GM23338 (cell line): ENCODE measurements around the gene AP2A2. TPM values are rescaled to one million over a fixed set of nuclear protein-coding genes. Genes with fewer than 3 reads are reported as not detected.

Experiments
- ATAC-seq: fragments of 200-7000 bp; cut with Tn5 transposase; 3 replicates; pipeline ENCODE4 v1.9.1; 2020
- DNase-seq: peaks from one replicate; pipeline ENCODE4 v3.0.0-alpha.2; 2015; ENCODE audit warnings: low spot score
- H2AFZ ChIP-seq: fragments of 200-600 bp; sonication (generic); 2 replicates; pipeline ENCODE4 v1.8.0; 2016; ENCODE audit warnings: antibody characterized with exemption, mild to moderate bottlenecking, moderate library complexity
- H3F3A ChIP-seq: fragments of 200-600 bp; sonication (generic); replicated peaks from 2 replicates; pipeline ENCODE4 v1.8.0; 2017; ENCODE audit warnings: antibody characterized with exemption, mixed run types, low read depth
- H3K27ac ChIP-seq: fragments of 200-600 bp; sonication (generic); 2 replicates; pipeline ENCODE4 v1.6.1; 2016; ENCODE audit warnings: low read depth
- H3K27me3 ChIP-seq: fragments of 200-600 bp; sonication (generic); 2 replicates; pipeline ENCODE4 v1.8.0; 2016; ENCODE audit warnings: mild to moderate bottlenecking, mixed run types, moderate library complexity; ENCODE audit not compliant: insufficient read depth
- H3K36me3 ChIP-seq: fragments of 200-600 bp; sonication (generic); 2 replicates; pipeline ENCODE4 v1.8.0; 2016; ENCODE audit warnings: mild to moderate bottlenecking; ENCODE audit not compliant: insufficient read depth
- H3K4me1 ChIP-seq: fragments of 200-600 bp; sonication (generic); 2 replicates; pipeline ENCODE4 v1.8.0; 2016; ENCODE audit warnings: mild to moderate bottlenecking, moderate library complexity; ENCODE audit not compliant: insufficient read depth
- H3K4me2 ChIP-seq: fragments of 200-600 bp; sonication (generic); 2 replicates; pipeline ENCODE4 v1.7.1; 2017; ENCODE audit warnings: mixed run types
- H3K4me3 ChIP-seq: fragments of 200-600 bp; sonication (generic); 2 replicates; pipeline ENCODE4 v1.6.1; 2016; ENCODE audit warnings: mixed run types
- H3K79me2 ChIP-seq: fragments of 200-600 bp; sonication (generic); replicated peaks from 2 replicates; pipeline ENCODE4 v1.8.0; 2017; ENCODE audit warnings: mild to moderate bottlenecking; ENCODE audit not compliant: insufficient read depth
- H3K9me2 ChIP-seq: fragments of 200-600 bp; sonication (generic); 2 replicates; pipeline ENCODE4 v1.8.0; 2017; ENCODE audit not compliant: insufficient read depth
- H4K20me1 ChIP-seq: fragments of 200-600 bp; sonication (generic); replicated peaks from 2 replicates; pipeline ENCODE4 v1.8.0; 2017; ENCODE audit warnings: mild to moderate bottlenecking; ENCODE audit not compliant: insufficient read depth
- H3K27ac Mint-ChIP-seq: 2 replicates; pipeline ENCODE4 v1.8.0; 2020; ENCODE audit warnings: inconsistent platforms, mild to moderate bottlenecking, moderate library complexity, mixed read lengths
- H3K27me3 Mint-ChIP-seq: 3 replicates; pipeline ENCODE4 v1.8.0; 2022; ENCODE audit warnings: low read depth, mild to moderate bottlenecking, moderate library complexity, mixed read lengths, inconsistent platforms; ENCODE audit not compliant: insufficient read depth, poor library complexity
- H3K36me3 Mint-ChIP-seq: 3 replicates; pipeline ENCODE4 v1.8.0; 2021; ENCODE audit warnings: low read depth, mild to moderate bottlenecking, inconsistent platforms, moderate library complexity, mixed read lengths
- H3K4me1 Mint-ChIP-seq: 3 replicates; pipeline ENCODE4 v1.8.0; 2020; ENCODE audit warnings: mild to moderate bottlenecking, inconsistent platforms, mixed read lengths
- H3K4me3 Mint-ChIP-seq: 3 replicates; pipeline ENCODE4 v1.8.0; 2021; ENCODE audit warnings: moderate library complexity, mild to moderate bottlenecking, inconsistent platforms, mixed read lengths
- H3K9me3 Mint-ChIP-seq: 3 replicates; pipeline ENCODE4 v1.8.0; 2020; ENCODE audit warnings: moderate library complexity, mild to moderate bottlenecking, inconsistent platforms, mixed read lengths
- CREB1 ChIP-seq: fragments of 250-450 bp; sonication (Bioruptor Pico); IDR thresholded peaks from 2 replicates; pipeline ENCODE4 v1.5.0; 2020; ENCODE audit warnings: low read depth, mild to moderate bottlenecking, moderate library complexity
- EZH2 ChIP-seq: fragments of 200-600 bp; sonication (generic); IDR thresholded peaks from one replicate; pipeline ENCODE4 v1.8.0; 2017; ENCODE audit warnings: antibody characterized with exemption, mild to moderate bottlenecking, low read depth; ENCODE audit not compliant: unreplicated experiment
- EZH2phosphoT487 ChIP-seq: fragments of 200-600 bp; sonication (generic); IDR thresholded peaks from one replicate; pipeline ENCODE4 v1.8.1; 2018; ENCODE audit warnings: antibody characterized with exemption; ENCODE audit not compliant: unreplicated experiment
- JUNB ChIP-seq: IDR thresholded peaks from one replicate; pipeline ENCODE4 v1.6.1; 2016; ENCODE audit warnings: antibody characterized with exemption; ENCODE audit not compliant: unreplicated experiment
- NANOG ChIP-seq: IDR thresholded peaks from 2 replicates; pipeline ENCODE4 v1.6.1; 2016; ENCODE audit warnings: antibody characterized with exemption, borderline replicate concordance
- POLR2AphosphoS5 ChIP-seq: IDR thresholded peaks from 2 replicates; pipeline ENCODE4 v1.6.1; 2016; ENCODE audit warnings: antibody characterized with exemption, low read depth
- STAT1 ChIP-seq: IDR thresholded peaks from one replicate; pipeline ENCODE4 v1.6.1; 2016; ENCODE audit warnings: antibody characterized with exemption; ENCODE audit not compliant: unreplicated experiment
- ZNF114 ChIP-seq: fragments of 250-450 bp; sonication (Bioruptor Pico); IDR thresholded peaks from 2 replicates; pipeline ENCODE4 v1.5.0; 2020; ENCODE audit warnings: mild to moderate bottlenecking, moderate library complexity
- ZNF331 ChIP-seq: fragments of 250-450 bp; sonication (Bioruptor Pico); IDR thresholded peaks from 2 replicates; pipeline ENCODE4 v1.5.0; 2020; ENCODE audit warnings: low read depth, mild to moderate bottlenecking, moderate library complexity
- polyA plus RNA-seq: library from polyadenylated mRNA; unstranded; fragments of >200 nt; fragmentation: Nextera tagmentation; extraction: Ambion mirVana; gene quantifications from 2 replicates; pipeline ENCODE4 v1.2.1, GENCODE V29; 2016
- total RNA-seq: library from RNA; depleted of rRNA; stranded (reverse); fragments of >200 nt; shearing (Covaris generic); gene quantifications from 2 replicates; pipeline ENCODE4 v1.2.3, GENCODE V29; 2014
- TF ChIP-seq, protein P1 (sequence below): IDR thresholded peaks from 2 replicates; pipeline ENCODE4 v1.6.1; 2016; ENCODE audit warnings: antibody characterized with exemption
- TF ChIP-seq, protein P2 (sequence below), 2 experiments: fragments of 200-600 bp in 1 of 2; sonication (generic) in 1 of 2; conservative IDR thresholded peaks; 2 replicates each; pipeline versions ENCODE4 v1.5.1 to v1.6.1; 2016 to 2017; ENCODE audit warnings: antibody characterized with exemption in 2 of 2, low read depth in 2 of 2, mild to moderate bottlenecking in 2 of 2, moderate library complexity in 1 of 2
- TF ChIP-seq, protein P3 (sequence below): fragments of 250-450 bp; sonication (Bioruptor Pico); IDR thresholded peaks from 2 replicates; pipeline ENCODE4 v1.5.0; 2020; ENCODE audit warnings: mild to moderate bottlenecking, moderate library complexity

The AP2A2 gene
- total and polyA plus RNA-seq, 2 experiments from 2014 or later: 23.7 to 47.5 TPM

DNA sequence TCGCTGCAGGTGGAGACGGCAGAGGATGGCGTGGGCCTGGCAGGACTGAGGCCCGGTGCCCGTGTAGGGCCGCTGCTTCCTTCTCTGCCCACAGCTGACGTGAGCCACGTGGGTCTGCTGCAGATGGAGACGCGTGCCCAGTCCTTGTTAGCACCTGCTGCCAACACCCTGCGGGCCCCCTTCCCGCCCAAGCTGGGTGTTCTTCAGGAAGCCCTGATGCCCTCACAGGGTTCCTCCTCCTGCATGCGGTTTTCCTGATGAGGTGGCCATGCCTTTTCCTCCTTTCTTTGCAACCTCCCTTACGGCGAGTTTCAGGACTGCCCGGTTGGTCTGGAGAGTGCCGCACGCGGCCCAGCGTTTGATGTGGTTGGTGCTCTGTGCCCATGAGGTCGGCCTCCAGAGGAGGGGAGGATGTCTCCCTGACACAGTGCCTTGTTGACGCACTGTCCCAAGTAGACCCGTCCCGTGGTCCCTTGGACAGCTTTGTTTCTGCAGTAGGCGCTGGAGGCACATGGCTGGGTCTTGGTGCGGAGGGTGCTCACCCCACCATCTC is 44.7 kb downstream of the AP2A2 start:
- DNase-seq (no peak), ATAC-seq (no peak)
- Histone ChIP-seq H3K79me2 (peaks cover 20% of the 10 kb centered on the region; the same call in 1 of the 2 replicates), H2AFZ (no peak overlapping the region), H3K4me1 (no peaks in the 10 kb centered on the region), H3K27ac (no peak overlapping the region), H4K20me1 (no peaks in the 10 kb centered on the region; the same call in 1 of the 2 replicates), H3K4me2 (no peak overlapping the region), H3K36me3 (no peaks in the 10 kb centered on the region; the same call in 1 of the 2 replicates), H3K9me2 (no peaks in the 10 kb centered on the region), H3F3A (peaks cover 4% of the 10 kb centered on the region; the same call in 1 of the 2 replicates), H3K4me3 (no peak overlapping the region), H3K27me3 (no peaks in the 10 kb centered on the region)
- TF ChIP-seq POLR2AphosphoS5 (no peak), EZH2 (no peak), JUNB (no peak), NANOG (no peak)
- TF ChIP-seq, protein P1, sequence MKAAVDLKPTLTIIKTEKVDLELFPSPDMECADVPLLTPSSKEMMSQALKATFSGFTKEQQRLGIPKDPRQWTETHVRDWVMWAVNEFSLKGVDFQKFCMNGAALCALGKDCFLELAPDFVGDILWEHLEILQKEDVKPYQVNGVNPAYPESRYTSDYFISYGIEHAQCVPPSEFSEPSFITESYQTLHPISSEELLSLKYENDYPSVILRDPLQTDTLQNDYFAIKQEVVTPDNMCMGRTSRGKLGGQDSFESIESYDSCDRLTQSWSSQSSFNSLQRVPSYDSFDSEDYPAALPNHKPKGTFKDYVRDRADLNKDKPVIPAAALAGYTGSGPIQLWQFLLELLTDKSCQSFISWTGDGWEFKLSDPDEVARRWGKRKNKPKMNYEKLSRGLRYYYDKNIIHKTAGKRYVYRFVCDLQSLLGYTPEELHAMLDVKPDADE: no peak
- TF ChIP-seq, protein P2, sequence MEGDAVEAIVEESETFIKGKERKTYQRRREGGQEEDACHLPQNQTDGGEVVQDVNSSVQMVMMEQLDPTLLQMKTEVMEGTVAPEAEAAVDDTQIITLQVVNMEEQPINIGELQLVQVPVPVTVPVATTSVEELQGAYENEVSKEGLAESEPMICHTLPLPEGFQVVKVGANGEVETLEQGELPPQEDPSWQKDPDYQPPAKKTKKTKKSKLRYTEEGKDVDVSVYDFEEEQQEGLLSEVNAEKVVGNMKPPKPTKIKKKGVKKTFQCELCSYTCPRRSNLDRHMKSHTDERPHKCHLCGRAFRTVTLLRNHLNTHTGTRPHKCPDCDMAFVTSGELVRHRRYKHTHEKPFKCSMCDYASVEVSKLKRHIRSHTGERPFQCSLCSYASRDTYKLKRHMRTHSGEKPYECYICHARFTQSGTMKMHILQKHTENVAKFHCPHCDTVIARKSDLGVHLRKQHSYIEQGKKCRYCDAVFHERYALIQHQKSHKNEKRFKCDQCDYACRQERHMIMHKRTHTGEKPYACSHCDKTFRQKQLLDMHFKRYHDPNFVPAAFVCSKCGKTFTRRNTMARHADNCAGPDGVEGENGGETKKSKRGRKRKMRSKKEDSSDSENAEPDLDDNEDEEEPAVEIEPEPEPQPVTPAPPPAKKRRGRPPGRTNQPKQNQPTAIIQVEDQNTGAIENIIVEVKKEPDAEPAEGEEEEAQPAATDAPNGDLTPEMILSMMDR (conservative IDR thresholded peaks at IDR 0.05; ENCODE audit: low read depth in 2 of 2): no peak
- H3K36me3 Mint-ChIP-seq: peaks cover 45% of the 10 kb centered on the region
- H3K27me3 Mint-ChIP-seq: peaks cover 9% of the 10 kb centered on the region
- peaks cover 2% of the 10 kb centered on the region; the same call in 1 of the 3 replicates for H3K9me3 Mint-ChIP-seq
- H3K4me3 Mint-ChIP-seq: no peak overlapping the region
- peaks cover 6% of the 10 kb centered on the region; the same call in 2 of the 3 replicates for H3K4me1 Mint-ChIP-seq
- no peak overlapping the region for H3K27ac Mint-ChIP-seq

DNA sequence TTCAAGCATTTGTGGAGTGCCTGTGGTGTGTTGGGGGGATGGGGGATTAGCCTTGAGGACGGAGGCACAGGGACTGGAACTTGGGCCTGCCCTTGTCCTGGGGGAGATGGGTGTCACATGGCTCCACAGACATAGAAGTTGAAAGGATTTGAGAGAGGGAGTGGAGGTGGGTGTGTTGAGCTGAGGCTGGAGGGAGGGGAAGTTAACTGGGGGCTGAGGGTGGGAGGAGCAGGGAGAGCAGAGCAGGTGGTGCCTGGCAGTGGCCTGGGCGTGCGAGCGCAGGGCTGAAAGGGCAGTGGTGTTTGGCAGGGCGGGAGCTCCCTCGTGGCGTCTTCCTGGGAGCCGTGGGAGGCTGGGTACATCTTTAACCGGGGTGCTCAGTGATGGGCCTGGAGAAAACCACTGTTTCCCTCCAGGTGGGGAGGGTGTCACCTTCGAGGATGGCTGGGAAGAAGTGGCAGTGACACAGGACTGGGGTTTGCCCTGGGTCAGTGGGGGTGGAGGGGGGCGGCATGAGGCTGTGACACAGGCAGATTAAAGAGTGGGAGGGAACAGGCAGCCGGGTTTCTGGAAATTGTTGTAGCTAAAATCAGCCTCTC is 45.5 kb downstream of the AP2A2 start:
- Histone ChIP-seq H3K9me2 (no peaks in the 10 kb centered on the region), H3K4me2 (no peak overlapping the region), H3K4me1 (no peaks in the 10 kb centered on the region), H3F3A (no peaks in the 10 kb centered on the region), H3K27me3 (no peaks in the 10 kb centered on the region), H3K36me3 (no peaks in the 10 kb centered on the region; the same call in 1 of the 2 replicates), H3K27ac (no peak overlapping the region), H3K79me2 (peaks cover 18% of the 10 kb centered on the region; the same call in 1 of the 2 replicates), H2AFZ (no peak overlapping the region), H3K4me3 (no peak overlapping the region), H4K20me1 (no peaks in the 10 kb centered on the region; the same call in 1 of the 2 replicates)
- Mint-ChIP-seq H3K27me3 (peaks cover 11% of the 10 kb centered on the region), H3K4me3 (no peak overlapping the region), H3K9me3 (no peaks in the 10 kb centered on the region; the same call in 2 of the 3 replicates), H3K27ac (no peak overlapping the region; the same call in 1 of the 2 replicates), H3K4me1 (peaks cover 12% of the 10 kb centered on the region), H3K36me3 (peaks cover 43% of the 10 kb centered on the region)
- ATAC-seq (no peak), DNase-seq (no peak)
- TF ChIP-seq EZH2phosphoT487: no peak
- no peak for TF ChIP-seq ZNF331
- TF ChIP-seq ZNF114 (CRISPR knock-in tag): no peak
- TF ChIP-seq NANOG: no peak
- TF ChIP-seq EZH2: no peak
- TF ChIP-seq STAT1: no peak
- TF ChIP-seq, protein P3, sequence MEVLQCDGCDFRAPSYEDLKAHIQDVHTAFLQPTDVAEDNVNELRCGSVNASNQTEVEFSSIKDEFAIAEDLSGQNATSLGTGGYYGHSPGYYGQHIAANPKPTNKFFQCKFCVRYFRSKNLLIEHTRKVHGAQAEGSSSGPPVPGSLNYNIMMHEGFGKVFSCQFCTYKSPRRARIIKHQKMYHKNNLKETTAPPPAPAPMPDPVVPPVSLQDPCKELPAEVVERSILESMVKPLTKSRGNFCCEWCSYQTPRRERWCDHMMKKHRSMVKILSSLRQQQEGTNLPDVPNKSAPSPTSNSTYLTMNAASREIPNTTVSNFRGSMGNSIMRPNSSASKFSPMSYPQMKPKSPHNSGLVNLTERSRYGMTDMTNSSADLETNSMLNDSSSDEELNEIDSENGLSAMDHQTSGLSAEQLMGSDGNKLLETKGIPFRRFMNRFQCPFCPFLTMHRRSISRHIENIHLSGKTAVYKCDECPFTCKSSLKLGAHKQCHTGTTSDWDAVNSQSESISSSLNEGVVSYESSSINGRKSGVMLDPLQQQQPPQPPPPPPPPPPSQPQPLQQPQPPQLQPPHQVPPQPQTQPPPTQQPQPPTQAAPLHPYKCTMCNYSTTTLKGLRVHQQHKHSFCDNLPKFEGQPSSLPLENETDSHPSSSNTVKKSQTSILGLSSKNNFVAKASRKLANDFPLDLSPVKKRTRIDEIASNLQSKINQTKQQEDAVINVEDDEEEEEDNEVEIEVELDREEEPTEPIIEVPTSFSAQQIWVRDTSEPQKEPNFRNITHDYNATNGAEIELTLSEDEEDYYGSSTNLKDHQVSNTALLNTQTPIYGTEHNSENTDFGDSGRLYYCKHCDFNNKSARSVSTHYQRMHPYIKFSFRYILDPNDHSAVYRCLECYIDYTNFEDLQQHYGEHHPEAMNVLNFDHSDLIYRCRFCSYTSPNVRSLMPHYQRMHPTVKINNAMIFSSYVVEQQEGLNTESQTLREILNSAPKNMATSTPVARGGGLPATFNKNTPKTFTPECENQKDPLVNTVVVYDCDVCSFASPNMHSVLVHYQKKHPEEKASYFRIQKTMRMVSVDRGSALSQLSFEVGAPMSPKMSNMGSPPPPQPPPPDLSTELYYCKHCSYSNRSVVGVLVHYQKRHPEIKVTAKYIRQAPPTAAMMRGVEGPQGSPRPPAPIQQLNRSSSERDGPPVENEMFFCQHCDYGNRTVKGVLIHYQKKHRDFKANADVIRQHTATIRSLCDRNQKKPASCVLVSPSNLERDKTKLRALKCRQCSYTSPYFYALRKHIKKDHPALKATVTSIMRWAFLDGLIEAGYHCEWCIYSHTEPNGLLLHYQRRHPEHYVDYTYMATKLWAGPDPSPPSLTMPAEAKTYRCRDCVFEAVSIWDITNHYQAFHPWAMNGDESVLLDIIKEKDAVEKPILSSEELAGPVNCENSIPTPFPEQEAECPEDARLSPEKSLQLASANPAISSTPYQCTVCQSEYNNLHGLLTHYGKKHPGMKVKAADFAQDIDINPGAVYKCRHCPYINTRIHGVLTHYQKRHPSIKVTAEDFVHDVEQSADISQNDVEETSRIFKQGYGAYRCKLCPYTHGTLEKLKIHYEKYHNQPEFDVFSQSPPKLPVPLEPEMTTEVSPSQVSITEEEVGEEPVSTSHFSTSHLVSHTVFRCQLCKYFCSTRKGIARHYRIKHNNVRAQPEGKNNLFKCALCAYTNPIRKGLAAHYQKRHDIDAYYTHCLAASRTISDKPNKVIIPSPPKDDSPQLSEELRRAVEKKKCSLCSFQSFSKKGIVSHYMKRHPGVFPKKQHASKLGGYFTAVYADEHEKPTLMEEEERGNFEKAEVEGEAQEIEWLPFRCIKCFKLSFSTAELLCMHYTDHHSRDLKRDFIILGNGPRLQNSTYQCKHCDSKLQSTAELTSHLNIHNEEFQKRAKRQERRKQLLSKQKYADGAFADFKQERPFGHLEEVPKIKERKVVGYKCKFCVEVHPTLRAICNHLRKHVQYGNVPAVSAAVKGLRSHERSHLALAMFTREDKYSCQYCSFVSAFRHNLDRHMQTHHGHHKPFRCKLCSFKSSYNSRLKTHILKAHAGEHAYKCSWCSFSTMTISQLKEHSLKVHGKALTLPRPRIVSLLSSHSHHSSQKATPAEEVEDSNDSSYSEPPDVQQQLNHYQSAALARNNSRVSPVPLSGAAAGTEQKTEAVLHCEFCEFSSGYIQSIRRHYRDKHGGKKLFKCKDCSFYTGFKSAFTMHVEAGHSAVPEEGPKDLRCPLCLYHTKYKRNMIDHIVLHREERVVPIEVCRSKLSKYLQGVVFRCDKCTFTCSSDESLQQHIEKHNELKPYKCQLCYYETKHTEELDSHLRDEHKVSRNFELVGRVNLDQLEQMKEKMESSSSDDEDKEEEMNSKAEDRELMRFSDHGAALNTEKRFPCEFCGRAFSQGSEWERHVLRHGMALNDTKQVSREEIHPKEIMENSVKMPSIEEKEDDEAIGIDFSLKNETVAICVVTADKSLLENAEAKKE (CRISPR knock-in tag): no peak
- no peak for TF ChIP-seq CREB1 (CRISPR knock-in tag)
- no peak for TF ChIP-seq POLR2AphosphoS5
